ENCODE data around the gene ZNF513. TPM values are rescaled to one million over a fixed set of nuclear protein-coding genes. Genes with fewer than 3 reads are reported as not detected.

ZNF513 gene
- total RNA-seq, 1 donor = 11.7 TPM

- H3K4me3 ChIP-seq (ENCODE audit: low read depth, low read length) = peak overlapping the region; percentile 78
- TF ChIP-seq, protein P1, sequence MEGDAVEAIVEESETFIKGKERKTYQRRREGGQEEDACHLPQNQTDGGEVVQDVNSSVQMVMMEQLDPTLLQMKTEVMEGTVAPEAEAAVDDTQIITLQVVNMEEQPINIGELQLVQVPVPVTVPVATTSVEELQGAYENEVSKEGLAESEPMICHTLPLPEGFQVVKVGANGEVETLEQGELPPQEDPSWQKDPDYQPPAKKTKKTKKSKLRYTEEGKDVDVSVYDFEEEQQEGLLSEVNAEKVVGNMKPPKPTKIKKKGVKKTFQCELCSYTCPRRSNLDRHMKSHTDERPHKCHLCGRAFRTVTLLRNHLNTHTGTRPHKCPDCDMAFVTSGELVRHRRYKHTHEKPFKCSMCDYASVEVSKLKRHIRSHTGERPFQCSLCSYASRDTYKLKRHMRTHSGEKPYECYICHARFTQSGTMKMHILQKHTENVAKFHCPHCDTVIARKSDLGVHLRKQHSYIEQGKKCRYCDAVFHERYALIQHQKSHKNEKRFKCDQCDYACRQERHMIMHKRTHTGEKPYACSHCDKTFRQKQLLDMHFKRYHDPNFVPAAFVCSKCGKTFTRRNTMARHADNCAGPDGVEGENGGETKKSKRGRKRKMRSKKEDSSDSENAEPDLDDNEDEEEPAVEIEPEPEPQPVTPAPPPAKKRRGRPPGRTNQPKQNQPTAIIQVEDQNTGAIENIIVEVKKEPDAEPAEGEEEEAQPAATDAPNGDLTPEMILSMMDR (IDR thresholded peaks at IDR 0.05; ENCODE audit: insufficient read depth, low read depth, low read length) = no peak
- peak; percentile 68 for DNase-seq (ENCODE audit: low read depth)
Observed at GRCh38 chr2:27379836-27380625, 503 bp downstream of the ZNF513 start.

DNA sequence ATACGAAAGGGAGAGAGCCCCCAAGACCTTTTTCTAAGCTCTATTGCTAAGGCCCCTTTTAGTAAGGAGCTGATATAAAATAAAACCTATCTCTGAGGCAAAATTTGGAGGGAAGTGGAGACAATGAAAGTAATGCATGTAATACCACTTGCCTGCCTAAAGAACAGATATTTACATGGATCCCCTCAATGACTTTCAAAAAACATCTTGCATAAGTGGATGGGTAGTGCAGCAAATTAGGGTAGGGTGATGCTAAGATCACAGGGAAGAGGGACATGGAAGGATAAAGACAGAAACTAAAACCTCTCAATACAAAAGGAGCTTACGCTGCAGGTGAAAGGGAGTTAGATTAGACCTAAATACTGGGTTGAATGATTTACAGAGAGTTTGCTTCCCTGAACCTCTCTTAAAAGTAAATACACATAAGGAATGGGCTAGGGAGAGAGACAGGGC lies 1.1 kb downstream of the ZNF513 start:
- peak overlapping the region; percentile 78 for H3K4me3 ChIP-seq (ENCODE audit: low read depth, low read length)
- no peak for DNase-seq (ENCODE audit: low read depth)
- TF ChIP-seq, protein P1 (IDR thresholded peaks at IDR 0.05; ENCODE audit: insufficient read depth, low read depth, low read length) = no peak

GRCh38 chr2:27378809-27379290 lies 1.7 kb downstream of the ZNF513 start:
- TF ChIP-seq, protein P1 (IDR thresholded peaks at IDR 0.05; ENCODE audit: insufficient read depth, low read depth, low read length) = no peak
- H3K4me3 ChIP-seq (ENCODE audit: low read depth, low read length) = no peak overlapping the region
- no peak for DNase-seq (ENCODE audit: low read depth)

GRCh38 chr2:27378096-27378808 lies 2.3 kb downstream of the ZNF513 start:
- H3K4me3 ChIP-seq (ENCODE audit: low read depth, low read length) = no peak overlapping the region
- TF ChIP-seq, protein P1 (IDR thresholded peaks at IDR 0.05; ENCODE audit: insufficient read depth, low read depth, low read length) = peak; percentile 27
- no peak for DNase-seq (ENCODE audit: low read depth)

- no peak for DNase-seq (ENCODE audit: low read depth)
- no peak overlapping the region for H3K4me3 ChIP-seq (ENCODE audit: low read depth, low read length)
- TF ChIP-seq, protein P1 (IDR thresholded peaks at IDR 0.05; ENCODE audit: insufficient read depth, low read depth, low read length) = no peak
Observed at GRCh38 chr2:27377618-27378095, 2.9 kb downstream of the ZNF513 start.

GRCh38 chr2:27376866-27377617 lies 3.5 kb downstream of the ZNF513 start:
- no peak overlapping the region for H3K4me3 ChIP-seq (ENCODE audit: low read depth, low read length)
- TF ChIP-seq, protein P1 (IDR thresholded peaks at IDR 0.05; ENCODE audit: insufficient read depth, low read depth, low read length) = no peak
- DNase-seq (ENCODE audit: low read depth) = no peak
